Choroid plexus epithelial cell (primary cell): Measurements from ENCODE around the gene CDS1.
"Not testable (repeated sequence)": the region's sequence is repeated elsewhere in the genome, so short reads cannot be mapped to it uniquely, and the experiment has no call there.

Experiments used
- DNase-seq: peaks from one replicate; pipeline ENCODE4 v3.0.0-alpha.2; 2010; ENCODE audit warnings: low read depth
- H3K4me3 ChIP-seq: 2 replicates; pipeline ENCODE4 v1.5.1; 2011; ENCODE audit warnings: low read depth, mild to moderate bottlenecking, control low read depth, low read length, moderate library complexity
- CTCF ChIP-seq: conservative IDR thresholded peaks from 2 replicates; pipeline ENCODE4 v1.5.1; 2011; ENCODE audit warnings: low read depth, mild to moderate bottlenecking, control low read depth, inconsistent platforms, low read length, moderate library complexity

Gene CDS1

GRCh38 chr4:84678976-84679744, 96.2 kb downstream of the CDS1 start:
- H3K4me3 ChIP-seq, result no peak overlapping the region
- DNase-seq, result no peak
- no peak for TF ChIP-seq CTCF

GRCh38 chr4:84680956-84681355, 98.0 kb downstream of the CDS1 start:
- no peak for DNase-seq
- TF ChIP-seq CTCF, result no peak
- H3K4me3 ChIP-seq, result no peak overlapping the region

GRCh38 chr4:84681486-84682274, 98.8 kb downstream of the CDS1 start:
- DNase-seq, result peak; percentile 91
- H3K4me3 ChIP-seq, result no peak overlapping the region
- peak; percentile 47 for TF ChIP-seq CTCF

GRCh38 chr4:84682661-84683060, 99.7 kb downstream of the CDS1 start:
- H3K4me3 ChIP-seq, DNase-seq: not testable (repeated sequence)

GRCh38 chr4:84683064-84683850, 100.3 kb downstream of the CDS1 start:
- no peak overlapping the region for H3K4me3 ChIP-seq
- DNase-seq, result no peak
- TF ChIP-seq CTCF, result no peak

GRCh38 chr4:84684361-84684760, 101.4 kb downstream of the CDS1 start:
- H3K4me3 ChIP-seq, result no peak overlapping the region
- TF ChIP-seq CTCF, result no peak
- DNase-seq, result no peak

GRCh38 chr4:84685105-84685504, 102.2 kb downstream of the CDS1 start:
- no peak for DNase-seq
- TF ChIP-seq CTCF, result no peak
- no peak overlapping the region for H3K4me3 ChIP-seq
